H1 (cell line): ENCODE data around the gene FOXL3. TPM values are rescaled to one million over a fixed set of nuclear protein-coding genes. Genes with fewer than 3 reads are reported as not detected.
A peak's percentile ranks its signal among the peaks of the same experiment; 100 is the strongest.

Experiments
- CTCF ChIA-PET: fragments of 300-600 bp; sonication (Branson Sonifier 250); formaldehyde crosslinking; loops from one replicate; lab custom pipeline; 2021; ENCODE audit not compliant: partially characterized antibody; lab: Charles Lee
- POLR2A ChIA-PET: fragments of 300-600 bp; sonication (Branson Sonifier 250); formaldehyde crosslinking; loops from one replicate; lab custom pipeline; 2021; ENCODE audit warnings: inconsistent platforms; ENCODE audit not compliant: partially characterized antibody; lab: Charles Lee
- DNase-seq, 2 experiments: peaks; one replicate each; pipeline versions ENCODE4 v3.0.0 to v3.0.0-alpha.2; 2010 to 2022; ENCODE audit warnings: low spot score in 2 of 2, low read depth in 1 of 2, mixed read lengths in 1 of 2
- FAIRE-seq: peaks from 2 replicates; lab custom pipeline; 2011; peaks lifted over from hg19 to GRCh38; lab: Jason Lieb, UNC
- H2AFZ ChIP-seq: 2 replicates; pipeline ENCODE4 v1.8.1; 2012; ENCODE audit warnings: low read length, inconsistent platforms
- H2AK5ac ChIP-seq: 2 replicates; pipeline ENCODE4 v1.6.1; 2013; ENCODE audit warnings: low read depth, low read length
- H2BK120ac ChIP-seq: replicated peaks from 2 replicates; pipeline ENCODE3; 2013; ENCODE audit warnings: low read depth, low read length, inconsistent platforms
- H2BK12ac ChIP-seq: 2 replicates; pipeline ENCODE4 v1.6.1; 2013; ENCODE audit warnings: low read depth, low read length
- H2BK15ac ChIP-seq: 2 replicates; pipeline ENCODE4 v1.6.1; 2013; ENCODE audit warnings: low read length
- H2BK20ac ChIP-seq: 2 replicates; pipeline ENCODE4 v1.6.1; 2013; ENCODE audit warnings: low read length
- H2BK5ac ChIP-seq: 2 replicates; pipeline ENCODE4 v1.6.1; 2013; ENCODE audit warnings: low read depth, low read length
- H3K14ac ChIP-seq: 2 replicates; pipeline ENCODE4 v1.6.1; 2013; ENCODE audit warnings: inconsistent platforms; ENCODE audit not compliant: insufficient read length
- H3K18ac ChIP-seq: 2 replicates; pipeline ENCODE4 v1.6.1; 2013; ENCODE audit warnings: low read length; ENCODE audit errors: extremely low read depth
- H3K23ac ChIP-seq: 2 replicates; pipeline ENCODE4 v1.6.1; 2013; ENCODE audit warnings: inconsistent platforms; ENCODE audit not compliant: insufficient read length
- H3K23me2 ChIP-seq: 2 replicates; pipeline ENCODE4 v1.6.1; 2013; ENCODE audit warnings: low read depth, low read length
- H3K27ac ChIP-seq: 2 replicates; pipeline ENCODE4 v1.6.1; 2011; ENCODE audit warnings: low read depth, low read length, inconsistent platforms
- H3K27me3 ChIP-seq, 4 experiments: replicated peaks in 1 of 4; 1 replicate in 1 of 4; 2 replicates in 3 of 4; pipeline versions ENCODE4 v1.6.1 to v1.8.1; 2011 to 2013; ENCODE audit warnings: low read length in 3 of 4, mild to moderate bottlenecking in 3 of 4, inconsistent platforms in 2 of 4, mixed read lengths in 2 of 4, moderate library complexity in 1 of 4; ENCODE audit not compliant: control insufficient read depth in 3 of 4, insufficient read depth in 3 of 4; ENCODE audit errors: extremely low read depth in 1 of 4
- H3K36me3 ChIP-seq, 4 experiments: 2 replicates each; pipeline versions ENCODE4 v1.6.1 to v1.8.1; 2011 to 2013; ENCODE audit warnings: mild to moderate bottlenecking in 4 of 4, low read length in 3 of 4, moderate library complexity in 2 of 4, control low read depth in 1 of 4, inconsistent platforms in 1 of 4; ENCODE audit not compliant: insufficient read depth in 4 of 4, control insufficient read depth in 2 of 4
- H3K4ac ChIP-seq: replicated peaks from 2 replicates; pipeline ENCODE3; 2013; ENCODE audit warnings: low read length, low read depth, mixed read lengths, inconsistent platforms; ENCODE audit not compliant: insufficient read length
- H3K4me1 ChIP-seq, 4 experiments: replicated peaks in 1 of 4; 1 replicate in 1 of 4; 2 replicates in 3 of 4; pipeline versions ENCODE4 v1.6.1 to v1.8.1; 2011 to 2013; ENCODE audit warnings: low read length in 3 of 4, inconsistent platforms in 2 of 4, mixed read lengths in 1 of 4; ENCODE audit not compliant: insufficient read depth in 4 of 4, control insufficient read depth in 3 of 4
- H3K4me2 ChIP-seq, 2 experiments: 2 replicates each; pipeline versions ENCODE4 v1.6.1 to v1.8.1; 2011 to 2013; ENCODE audit warnings: low read depth in 2 of 2, low read length in 2 of 2, control low read depth in 1 of 2, inconsistent platforms in 1 of 2, mild to moderate bottlenecking in 1 of 2; ENCODE audit not compliant: insufficient read depth in 1 of 2
- H3K4me3 ChIP-seq, 4 experiments: fragments of 200-600, 300-600 bp in 1 of 4; sonication (generic), shearing (Covaris generic), sonication (Bioruptor Twin) in 1 of 4; 2 replicates each; pipeline versions ENCODE4 v1.5.1 to v1.8.1; 2011 to 2016; ENCODE audit warnings: low read length in 4 of 4, low read depth in 3 of 4, control low read depth in 2 of 4, inconsistent platforms in 2 of 4, mild to moderate bottlenecking in 2 of 4, mixed read lengths in 1 of 4, moderate library complexity in 1 of 4; ENCODE audit not compliant: insufficient read depth in 2 of 4; ENCODE audit errors: extremely low read depth in 1 of 4
- H3K56ac ChIP-seq: replicated peaks from 2 replicates; pipeline ENCODE3; 2013; ENCODE audit warnings: low read depth, mild to moderate bottlenecking, mixed read lengths, low read length, inconsistent platforms; ENCODE audit not compliant: insufficient read length
- H3K79me1 ChIP-seq: 2 replicates; pipeline ENCODE4 v1.6.1; 2013; ENCODE audit warnings: low read depth, low read length, control low read depth
- H3K79me2 ChIP-seq, 2 experiments: 2 replicates each; pipeline versions ENCODE4 v1.6.1 to v1.8.1; 2012 to 2013; ENCODE audit warnings: low read length in 2 of 2, mild to moderate bottlenecking in 2 of 2, inconsistent platforms in 1 of 2; ENCODE audit not compliant: insufficient read depth in 2 of 2, control insufficient read depth in 1 of 2
- H3K9ac ChIP-seq, 4 experiments: replicated peaks in 1 of 4; 1 replicate in 1 of 4; 2 replicates in 3 of 4; pipeline versions ENCODE4 v1.6.1 to v1.8.1; 2011 to 2013; ENCODE audit warnings: low read depth in 3 of 4, low read length in 3 of 4, control low read depth in 2 of 4, mild to moderate bottlenecking in 2 of 4, moderate library complexity in 2 of 4, inconsistent platforms in 1 of 4; ENCODE audit errors: extremely low read depth in 1 of 4
- H3K9me3 ChIP-seq, 2 experiments: 2 replicates each; pipeline versions ENCODE4 v1.6.1 to v1.8.1; 2012 to 2013; ENCODE audit warnings: mild to moderate bottlenecking in 2 of 2, moderate library complexity in 2 of 2, control low read depth in 1 of 2, inconsistent platforms in 1 of 2, low read depth in 1 of 2, low read length in 1 of 2, mixed read lengths in 1 of 2; ENCODE audit not compliant: insufficient read depth in 2 of 2
- H4K20me1 ChIP-seq, 2 experiments: replicated peaks in 1 of 2; 2 replicates each; pipeline versions ENCODE3 to v1.8.1; 2011 to 2013; ENCODE audit warnings: inconsistent platforms in 2 of 2, low read length in 2 of 2, mild to moderate bottlenecking in 1 of 2; ENCODE audit not compliant: insufficient read depth in 2 of 2, control insufficient read depth in 1 of 2
- H4K5ac ChIP-seq: 2 replicates; pipeline ENCODE4 v1.6.1; 2013; ENCODE audit warnings: low read length, low read depth, mixed read lengths, inconsistent platforms; ENCODE audit not compliant: insufficient read length
- H4K8ac ChIP-seq: 2 replicates; pipeline ENCODE4 v1.8.0; 2013; ENCODE audit warnings: mild to moderate bottlenecking, moderate library complexity, low read length, inconsistent platforms; ENCODE audit not compliant: insufficient read depth; ENCODE audit errors: extremely low read depth
- H4K91ac ChIP-seq: replicated peaks from 2 replicates; pipeline ENCODE3; 2013; ENCODE audit warnings: low read length, mixed read lengths, inconsistent platforms; ENCODE audit not compliant: insufficient read length
- ATF2 ChIP-seq: IDR thresholded peaks from 2 replicates; pipeline ENCODE4 v1.6.1; 2012; ENCODE audit warnings: low read length, inconsistent platforms
- CBX8 ChIP-seq: fragments of 300-800, 300-1000 bp; sonication (generic); IDR thresholded peaks from 2 replicates; pipeline ENCODE4 v1.7.1; 2016; ENCODE audit warnings: low read depth, low read length, borderline replicate concordance
- CHD2 ChIP-seq: IDR thresholded peaks from 2 replicates; pipeline ENCODE4 v1.6.1; 2012; ENCODE audit warnings: low read length, improper control_type of control experiment
- EGR1 ChIP-seq: IDR thresholded peaks from 2 replicates; pipeline ENCODE4 v1.6.1; 2011; ENCODE audit warnings: low read depth, low read length, borderline replicate concordance
- GABPA ChIP-seq: IDR thresholded peaks from 2 replicates; pipeline ENCODE4 v1.6.1; 2011; ENCODE audit warnings: mild to moderate bottlenecking, low read length, moderate library complexity, borderline replicate concordance; ENCODE audit not compliant: insufficient read depth
- POLR2A ChIP-seq, 2 experiments: IDR thresholded peaks; 1 replicate in 1 of 2; 2 replicates in 1 of 2; pipeline ENCODE4 v1.6.1; 2011; ENCODE audit warnings: low read depth in 2 of 2, low read length in 2 of 2, mild to moderate bottlenecking in 2 of 2; ENCODE audit errors: control extremely low read depth in 1 of 2
- RFX5 ChIP-seq: IDR thresholded peaks from 2 replicates; pipeline ENCODE4 v1.6.1; 2011; ENCODE audit warnings: low read depth, low read length, improper control_type of control experiment, borderline replicate concordance
- RXRA ChIP-seq: IDR thresholded peaks from 2 replicates; pipeline ENCODE4 v1.6.1; 2011; ENCODE audit warnings: low read depth, mild to moderate bottlenecking, low read length, moderate library complexity; ENCODE audit not compliant: insufficient read depth
- SIRT6 ChIP-seq: IDR thresholded peaks from one replicate; pipeline ENCODE4 v1.7.1; 2012; ENCODE audit warnings: low read length, inconsistent platforms
- TAF1 ChIP-seq: IDR thresholded peaks from 2 replicates; pipeline ENCODE4 v1.6.1; 2011; ENCODE audit warnings: mild to moderate bottlenecking, low read depth, low read length
- TCF12 ChIP-seq: IDR thresholded peaks from 2 replicates; pipeline ENCODE4 v1.6.1; 2011; ENCODE audit warnings: low read depth, mild to moderate bottlenecking, low read length
- WGBS, 2 experiments: shearing (Covaris generic) in 1 of 2; methylation state at CpG; one replicate each; pipeline versions ENCODE4 v1.1.6 to v1.1.7; 2013 to 2015; ENCODE audit warnings: low lambda C conversion rate in 2 of 2, mixed read lengths in 2 of 2, inconsistent platforms in 1 of 2, low coverage in 1 of 2, missing lambda C conversion rate in 1 of 2; ENCODE audit not compliant: insufficient replicate concordance in 2 of 2, insufficient coverage in 1 of 2, insufficient read length in 1 of 2; ENCODE audit errors: extremely low coverage in 1 of 2, missing lambda C conversion rate in 1 of 2; 5-methylcytosine and 5-hydroxymethylcytosine counted together
- polyA plus RNA-seq, 7 experiments: library from polyadenylated mRNA; depleted of rRNA in 3 of 7; stranded (reverse) in 5 of 7; unstranded in 2 of 7; fragments of >200 nt in 5 of 7; fragments of 200-250 nt in 2 of 7; gene quantifications; 1 replicate in 5 of 7; 2 replicates in 1 of 7; 4 replicates in 1 of 7; pipeline versions ENCODE4 v1.2.1 to v1.2.3, GENCODE V29; 2011 to 2013; ENCODE audit warnings: missing spikeins in 2 of 7, mixed read lengths in 2 of 7
- total RNA-seq: library from RNA; stranded (reverse); fragmentation: NEBNext Ultra II Directional; extraction: Animal tissue kit (Norgen Biotek cat#: 25700); gene quantifications from 2 replicates; pipeline ENCODE4 v1.2.1, GENCODE V29; 2021

Gene FOXL3
- total and polyA plus RNA-seq, 2 of the 8 experiments (the other 6 are each of a cell fraction or from before 2014, with no cell fraction given): not detected

GRCh38 chr7:284762-285722 is 4.9 kb upstream of the FOXL3 start:
- Histone ChIP-seq H3K14ac (no peak overlapping the region), H3K18ac (no peak overlapping the region), H3K27ac (no peak overlapping the region), H2BK5ac (no peak overlapping the region), H3K27me3 (peaks cover 15 to 25% (median 19%) of the 10 kb centered on the region in 4 experiments), H3K36me3 (no peaks in the 10 kb centered on the region; a peak in 1 of 8 replicates), H2BK12ac (no peak overlapping the region), H3K4me3 (no peak overlapping the region), H3K9me3 (peaks cover 0 to 34% of the 10 kb centered on the region in 2 experiments; a peak in 3 of 4 replicates), H2BK120ac (no peak overlapping the region), H4K5ac (no peak overlapping the region), H4K8ac (peak overlapping the region; percentile 68; the same call in 1 of the 2 replicates), H2BK15ac (no peak overlapping the region), H3K79me2 (no peaks in the 10 kb centered on the region), H3K4me2 (no peak overlapping the region), H3K23ac (no peak overlapping the region), H2AK5ac (no peak overlapping the region), H3K4me1 (no peaks in the 10 kb centered on the region; a peak in 1 of 7 replicates), H3K79me1 (no peaks in the 10 kb centered on the region), H4K91ac (no peak overlapping the region), H2BK20ac (no peak overlapping the region), H2AFZ (no peak overlapping the region), H3K23me2 (peaks cover 3% of the 10 kb centered on the region; the same call in 1 of the 2 replicates), H3K4ac (no peak overlapping the region), H3K9ac (no peak overlapping the region), H4K20me1 (no peaks in the 10 kb centered on the region), H3K56ac (no peak overlapping the region)
- FAIRE-seq (no peak), DNase-seq (no peak)
- CTCF ChIA-PET: interaction anchor here (1.0 to 1.8 kb wide), 2 partner anchors 21 kb away, joined by 3 to 6 read pairs; no protein-coding TSS in a partner anchor
- whole genome bisulfite sequencing, 2 experiments: 87% methylated on average over 37 of the region's 37 CpGs; no CpG with 5 or more reads in 1 of the 2 experiments
- POLR2A ChIA-PET: no interaction called here
- TF ChIP-seq RFX5: no peak
- no peak for TF ChIP-seq SIRT6
- TF ChIP-seq ATF2: no peak
- no peak for TF ChIP-seq EGR1
- TF ChIP-seq TCF12: no peak
- TF ChIP-seq GABPA: no peak
- no peak for TF ChIP-seq TAF1
- no peak for TF ChIP-seq CBX8
- TF ChIP-seq POLR2A (IDR thresholded peaks at IDR 0.05; ENCODE audit: control extremely low read depth in 1 of 2, low read depth in 2 of 2, low read length in 2 of 2): no peak
- TF ChIP-seq RXRA: no peak
- TF ChIP-seq CHD2: no peak
